Stimulated activated CD4-positive, alpha-beta T cell treated with anti-CD3 and anti-CD28 coated beads, Interleukin-4, amount 100 ng/mL, for 24 hours (primary cell): ENCODE measurements around the gene ELP4.

ENCODE experiments used
- DNase-seq: peaks from one replicate; pipeline ENCODE4 v3.0.0-alpha.2; 2020

ELP4 gene

GRCh38 chr11:31802990-31803812 is 293.6 kb downstream of the ELP4 start:
- DNase-seq: no peak

- DNase-seq: no peak
Observed at GRCh38 chr11:31803813-31804311, 294.3 kb downstream of the ELP4 start.

- DNase-seq: no peak
Observed at GRCh38 chr11:31804312-31805036, 294.9 kb downstream of the ELP4 start.

GRCh38 chr11:31805037-31805628 is 295.6 kb downstream of the ELP4 start:
- no peak for DNase-seq

GRCh38 chr11:31805629-31806185 is 296.1 kb downstream of the ELP4 start:
- no peak for DNase-seq

- DNase-seq: no peak
Observed at GRCh38 chr11:31806186-31806927, 296.8 kb downstream of the ELP4 start.

- no peak for DNase-seq
Observed at GRCh38 chr11:31806928-31807798, 297.6 kb downstream of the ELP4 start.

GRCh38 chr11:31807799-31808667 is 298.5 kb downstream of the ELP4 start:
- no peak for DNase-seq

- DNase-seq: no peak
Observed at GRCh38 chr11:31808721-31809540, 299.4 kb downstream of the ELP4 start.

- no peak for DNase-seq
Observed at GRCh38 chr11:31809541-31809856, 299.9 kb downstream of the ELP4 start.

- DNase-seq: no peak
Observed at GRCh38 chr11:31809857-31810778, 300.6 kb downstream of the ELP4 start.

- peak; percentile 49 for DNase-seq
Observed at GRCh38 chr11:31810779-31811647, 301.4 kb downstream of the ELP4 start, which contains the start of gene PAX6. PAX6 (minus strand) TSS chr11:31811322; CDS start chr11:31806411, 4,911 bp downstream.

GRCh38 chr11:31812383-31813381 is 303.1 kb downstream of the ELP4 start:
- DNase-seq: no peak

GRCh38 chr11:31813391-31814175 is 304.0 kb downstream of the ELP4 start:
- no peak for DNase-seq

GRCh38 chr11:31814176-31814868 is 304.8 kb downstream of the ELP4 start:
- no peak for DNase-seq
